NCI-H526 (cell line): ENCODE results near the gene MDC1.
"Not testable (repeated sequence)": the region's sequence is repeated elsewhere in the genome, so short reads cannot be mapped to it uniquely, and the experiment has no call there.

ENCODE experiments used
- DNase-seq, 2 experiments: peaks; one replicate each; lab custom pipeline; 2025; lab: John Stamatoyannopoulos, UW

The MDC1 gene

GRCh38 chr6:30679765-30680535 is 37.1 kb downstream of the MDC1 start:
- no peak for DNase-seq

- peak; percentile 42 to 86 for DNase-seq
Observed at GRCh38 chr6:30678964-30679726, 37.9 kb downstream of the MDC1 start.

- DNase-seq: no peak
Observed at GRCh38 chr6:30676660-30677285, 40.3 kb downstream of the MDC1 start.

- DNase-seq: peak; percentile 94 to 97
Observed at GRCh38 chr6:30672445-30673253, 44.4 kb downstream of the MDC1 start, which contains the start of gene DHX16. DHX16 (minus strand) TSS chr6:30673006; CDS start chr6:30672841, 165 bp downstream.

- no peak for DNase-seq
Observed at GRCh38 chr6:30670760-30671527, 46.1 kb downstream of the MDC1 start.

GRCh38 chr6:30666300-30666699 is 50.8 kb downstream of the MDC1 start:
- not testable (repeated sequence) for DNase-seq

GRCh38 chr6:30664994-30665767 is 51.9 kb downstream of the MDC1 start:
- no peak for DNase-seq

- not testable (repeated sequence) for DNase-seq
Observed at GRCh38 chr6:30657922-30658321, 59.2 kb downstream of the MDC1 start.

GRCh38 chr6:30657454-30657853 is 59.6 kb downstream of the MDC1 start:
- DNase-seq: no peak

- DNase-seq: no peak
Observed at GRCh38 chr6:30656513-30656912, 60.6 kb downstream of the MDC1 start.

- no peak for DNase-seq
Observed at GRCh38 chr6:30655743-30656094, 61.4 kb downstream of the MDC1 start.

GRCh38 chr6:30654798-30655742 is 62.0 kb downstream of the MDC1 start:
- no peak for DNase-seq

- no peak for DNase-seq
Observed at GRCh38 chr6:30651143-30651542, 65.9 kb downstream of the MDC1 start.
